K562 (cell line): Measurements from ENCODE around the gene IL1B. TPM values are rescaled to one million over a fixed set of nuclear protein-coding genes. Genes with fewer than 3 reads are reported as not detected.
A peak's percentile ranks its signal among the peaks of the same experiment; 100 is the strongest.

Source experiments
- AFF1 ChIP-seq, 2 experiments: fragments of 450-650 bp; IDR thresholded peaks; 2 replicates each; pipeline ENCODE4 v1.6.1; 2018; ENCODE audit warnings: mild to moderate bottlenecking in 2 of 2, low read depth in 1 of 2; ENCODE audit not compliant: partially characterized antibody in 2 of 2
- DLX4 ChIP-seq: fragments of 250-450 bp; sonication (Bioruptor Pico); IDR thresholded peaks from 2 replicates; pipeline ENCODE4 v1.6.1; 2021; ENCODE audit warnings: mild to moderate bottlenecking
- GTF2E2 ChIP-seq: fragments of 200-800 bp; sonication (Bioruptor generic); IDR thresholded peaks from 2 replicates; pipeline ENCODE4 v1.6.1; 2016; ENCODE audit warnings: missing genetic modification characterization, missing compliant biosample characterization
- JUNB ChIP-seq: fragments of 450-650 bp; formaldehyde crosslinking; conservative IDR thresholded peaks from 2 replicates; pipeline ENCODE4 v1.4.0; 2020; ENCODE audit warnings: mild to moderate bottlenecking
- NR4A1 ChIP-seq, 2 experiments: fragments of 250-450 bp in 1 of 2; fragments of 450-650 bp in 1 of 2; sonication (Bioruptor Pico) in 1 of 2; IDR thresholded peaks; 2 replicates each; pipeline versions ENCODE4 v1.4.0 to v1.6.1; 2016 to 2020; ENCODE audit warnings: mild to moderate bottlenecking in 2 of 2, missing compliant biosample characterization in 1 of 2, missing genetic modification characterization in 1 of 2, moderate library complexity in 1 of 2
- RERE ChIP-seq: sonication (generic); formaldehyde crosslinking; IDR thresholded peaks from 2 replicates; pipeline ENCODE4 v1.8.0; 2023; ENCODE audit warnings: missing genetic modification reagents, mild to moderate bottlenecking, borderline replicate concordance
- YY1 ChIP-seq, 3 experiments: IDR thresholded peaks; 2 replicates each; pipeline ENCODE4 v1.6.1; 2011; ENCODE audit warnings: low read length in 2 of 3, mild to moderate bottlenecking in 2 of 3, moderate library complexity in 2 of 3, borderline replicate concordance in 1 of 3, control low read depth in 1 of 3, low read depth in 1 of 3; ENCODE audit not compliant: insufficient read depth in 3 of 3, insufficient replicate concordance in 2 of 3, control insufficient read depth in 1 of 3, insufficient read length in 1 of 3; ENCODE audit errors: extremely low read depth in 1 of 3
- ZNF280B ChIP-seq: fragments of 250-450 bp; sonication (Bioruptor Pico); IDR thresholded peaks from 2 replicates; pipeline ENCODE4 v1.5.1; 2021; ENCODE audit warnings: mild to moderate bottlenecking
- ZNF512 ChIP-seq: IDR thresholded peaks from 2 replicates; pipeline ENCODE4 v1.6.1; 2016; ENCODE audit warnings: missing genetic modification characterization, missing compliant biosample characterization
- ZNF717 ChIP-seq: fragments of 250-450 bp; sonication (Bioruptor Pico); IDR thresholded peaks from 2 replicates; pipeline ENCODE4 v1.5.0; 2021
- polyA plus RNA-seq, 8 experiments: library from polyadenylated mRNA; depleted of rRNA in 4 of 8; stranded (reverse) in 5 of 8; unstranded in 3 of 8; fragments of >200 nt; fragmentation: Nextera tagmentation in 2 of 8; fragmentation: Illumina TruSeq in 1 of 8; extraction: Ambion mirVana in 2 of 8; extraction: Trizol in 1 of 8; gene quantifications; 2 replicates each; pipeline versions ENCODE4 v1.2.1 to v1.2.3, GENCODE V29; 2011 to 2014; ENCODE audit warnings: inconsistent platforms in 1 of 8, missing spikeins in 1 of 8
- total RNA-seq, 7 experiments: library from RNA; depleted of rRNA in 6 of 7; stranded (reverse); fragments of >200 nt in 6 of 7; fragmentation: Illumina TruSeq in 2 of 7; extraction: Trizol in 2 of 7; gene quantifications; 2 replicates each; pipeline versions ENCODE4 v1.2.1 to v1.2.3, GENCODE V29; 2011 to 2021; ENCODE audit warnings: low replicate concordance in 1 of 7

The IL1B gene
- total and polyA plus RNA-seq, 9 of the 15 experiments (the other 6 are each of a cell fraction or from before 2014, with no cell fraction given) = 0.29 TPM; not detected in 8

GRCh38 chr2:112793449-112793978 is 43.1 kb downstream of the IL1B start (continued):
- TF ChIP-seq ZNF512 (tag) = peak; percentile 24; the same call in 1 of the 2 replicates
- no peak for TF ChIP-seq AFF1 (IDR thresholded peaks at IDR 0.05; ENCODE audit: low read depth in 1 of 2, partially characterized antibody in 2 of 2)
- TF ChIP-seq DLX4 (CRISPR knock-in tag) = no peak
- no peak for TF ChIP-seq ZNF280B (CRISPR knock-in tag)
- no peak for TF ChIP-seq NR4A1 (CRISPR knock-in tag; IDR thresholded peaks at IDR 0.05)
- peak; percentile 77; the same call in 1 of the 2 replicates for TF ChIP-seq NR4A1 (tag; IDR thresholded peaks at IDR 0.05)
- TF ChIP-seq GTF2E2 = no peak
- TF ChIP-seq JUNB = no peak
- TF ChIP-seq ZNF717 (CRISPR knock-in tag) = no peak
- TF ChIP-seq RERE = no peak
- TF ChIP-seq YY1 (IDR thresholded peaks at IDR 0.05; ENCODE audit: borderline replicate concordance in 1 of 3, control insufficient read depth in 1 of 3, extremely low read depth in 1 of 3, insufficient read depth in 3 of 3, insufficient read length in 1 of 3, insufficient replicate concordance in 2 of 3, low read depth in 1 of 3, low read length in 2 of 3) = no peak
